Upper lobe of right lung (tissue), 1 donor: ENCODE measurements around the gene TGM1. TPM values are rescaled to one million over a fixed set of nuclear protein-coding genes. Genes with fewer than 3 reads are reported as not detected.
"Not testable (repeated sequence)": the region's sequence is repeated elsewhere in the genome, so short reads cannot be mapped to it uniquely, and the experiment has no call there.

Experiments used
- ATAC-seq: fragments of 200-7000 bp; cut with Tn5 transposase; one replicate; pipeline ENCODE4 v1.9.1; 2020; ENCODE audit warnings: mild to moderate bottlenecking, moderate library complexity
- DNase-seq: peaks from one replicate; pipeline ENCODE4 v3.0.0-alpha.2; 2020
- H3K27ac ChIP-seq: fragments of 200-600 bp; one replicate; pipeline ENCODE4 v1.8.0; 2022
- H3K27me3 ChIP-seq: fragments of 200-600 bp; one replicate; pipeline ENCODE4 v1.8.0; 2022; ENCODE audit warnings: mild to moderate bottlenecking
- H3K36me3 ChIP-seq: fragments of 200-600 bp; one replicate; pipeline ENCODE4 v1.8.0; 2022
- H3K4me1 ChIP-seq: fragments of 200-600 bp; one replicate; pipeline ENCODE4 v1.8.0; 2022
- H3K4me3 ChIP-seq: fragments of 200-600 bp; one replicate; pipeline ENCODE4 v1.8.0; 2022; ENCODE audit warnings: mild to moderate bottlenecking
- H3K9me3 ChIP-seq: fragments of 200-600 bp; one replicate; pipeline ENCODE4 v1.8.0; 2022
- intact Hi-C: fragments of 100-400 bp; cut with DNase I; formaldehyde crosslinking; loops from one replicate; pipeline ENCODE4 v1.11.0; 2022
- total RNA-seq: library from RNA; stranded (reverse); fragmentation: NEBNext Ultra II Directional; extraction: Animal tissue kit (Norgen Biotek cat#: 25700); gene quantifications from one replicate; pipeline ENCODE4 v1.2.1, GENCODE V29; 2021
- TF ChIP-seq, protein P1 (sequence below): fragments of 200-600 bp; IDR thresholded peaks from one replicate; pipeline ENCODE4 v1.8.0; 2022; ENCODE audit warnings: antibody characterized with exemption
- donor health status: DM: no; HTN: yes; CAD: no; lungs with severe emphysema.

Gene TGM1
- total RNA-seq, 1 donor from 2014 or later: 12.3 TPM

DNA sequence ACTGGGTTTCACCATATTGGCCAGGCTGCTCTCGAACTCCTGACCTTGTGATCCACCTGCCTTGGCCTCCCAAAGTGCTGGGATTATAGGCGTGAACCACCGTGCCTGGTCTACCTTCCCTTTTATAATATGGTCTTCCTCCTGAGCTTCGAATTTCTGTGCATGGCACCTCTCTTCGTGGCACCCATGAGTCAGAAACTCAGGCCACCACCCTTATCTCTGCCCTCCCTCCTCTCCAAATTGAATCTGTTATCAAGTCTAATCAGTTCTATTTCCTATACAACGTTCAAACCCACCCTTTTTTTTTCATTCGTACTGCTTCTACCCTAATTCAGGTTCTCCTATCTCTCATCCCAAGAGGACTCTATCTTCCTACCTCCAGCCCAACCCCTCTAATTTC, 15.6 kb downstream of the TGM1 start:
- Histone ChIP-seq H3K27me3 (no peaks in the 10 kb centered on the region), H3K4me3 (no peak overlapping the region), H3K4me1 (peaks cover 7% of the 10 kb centered on the region), H3K27ac (no peak overlapping the region), H3K36me3 (no peaks in the 10 kb centered on the region), H3K9me3 (no peaks in the 10 kb centered on the region)
- intact Hi-C loops: no loop called here
- TF ChIP-seq, protein P1, sequence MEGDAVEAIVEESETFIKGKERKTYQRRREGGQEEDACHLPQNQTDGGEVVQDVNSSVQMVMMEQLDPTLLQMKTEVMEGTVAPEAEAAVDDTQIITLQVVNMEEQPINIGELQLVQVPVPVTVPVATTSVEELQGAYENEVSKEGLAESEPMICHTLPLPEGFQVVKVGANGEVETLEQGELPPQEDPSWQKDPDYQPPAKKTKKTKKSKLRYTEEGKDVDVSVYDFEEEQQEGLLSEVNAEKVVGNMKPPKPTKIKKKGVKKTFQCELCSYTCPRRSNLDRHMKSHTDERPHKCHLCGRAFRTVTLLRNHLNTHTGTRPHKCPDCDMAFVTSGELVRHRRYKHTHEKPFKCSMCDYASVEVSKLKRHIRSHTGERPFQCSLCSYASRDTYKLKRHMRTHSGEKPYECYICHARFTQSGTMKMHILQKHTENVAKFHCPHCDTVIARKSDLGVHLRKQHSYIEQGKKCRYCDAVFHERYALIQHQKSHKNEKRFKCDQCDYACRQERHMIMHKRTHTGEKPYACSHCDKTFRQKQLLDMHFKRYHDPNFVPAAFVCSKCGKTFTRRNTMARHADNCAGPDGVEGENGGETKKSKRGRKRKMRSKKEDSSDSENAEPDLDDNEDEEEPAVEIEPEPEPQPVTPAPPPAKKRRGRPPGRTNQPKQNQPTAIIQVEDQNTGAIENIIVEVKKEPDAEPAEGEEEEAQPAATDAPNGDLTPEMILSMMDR: no peak
- no peak for ATAC-seq
- peak; percentile 0 for DNase-seq

DNA sequence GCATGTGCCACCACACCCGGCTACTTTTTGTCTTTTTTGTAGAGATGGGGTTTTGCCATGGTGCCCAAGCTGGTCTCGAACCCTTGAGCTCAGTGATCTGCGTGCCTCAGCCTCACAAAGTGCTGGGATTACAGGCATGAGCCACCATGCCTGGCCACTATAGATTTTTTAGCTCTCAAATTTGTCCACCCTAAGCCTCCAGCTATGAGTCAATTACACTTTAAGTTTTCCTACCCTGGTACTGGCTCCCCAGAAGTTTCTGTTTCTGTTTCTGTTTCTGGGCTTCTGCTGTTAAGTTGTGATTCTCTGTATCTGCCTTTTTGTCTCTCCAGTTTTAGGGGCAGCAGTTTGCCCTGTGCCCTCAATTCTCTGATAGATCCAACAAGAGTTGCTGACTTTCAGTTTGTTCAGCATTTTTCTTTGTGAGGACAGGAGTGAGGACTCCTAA, 16.2 kb downstream of the TGM1 start:
- peak; percentile 10 for DNase-seq
- no peak for ATAC-seq
- intact Hi-C loops: no loop called here

DNA sequence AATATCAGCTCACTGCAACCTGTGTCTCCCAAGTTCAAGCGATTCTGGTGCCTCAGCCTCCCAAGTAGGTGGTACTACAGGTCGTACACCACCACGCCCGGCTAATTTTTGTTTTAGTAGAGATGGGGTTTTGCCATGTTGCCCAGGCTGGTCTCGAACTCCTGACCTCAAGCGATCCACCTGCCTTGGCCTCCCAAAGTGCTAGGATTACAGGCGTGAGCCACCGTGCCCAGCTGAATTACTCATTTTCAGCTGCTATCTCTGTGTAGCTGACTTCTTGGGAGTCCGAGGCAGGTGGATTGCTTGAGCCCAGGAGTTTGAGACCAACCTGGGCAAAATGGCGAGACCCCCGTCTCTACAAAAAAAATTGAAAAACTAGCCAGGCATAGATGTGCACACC, 17.6 kb downstream of the TGM1 start:
- peaks cover 10% of the 10 kb centered on the region for H3K36me3 ChIP-seq
- ATAC-seq, H3K27me3 ChIP-seq, H3K27ac ChIP-seq, H3K9me3 ChIP-seq, H3K4me3 ChIP-seq, intact Hi-C loops: not testable (repeated sequence)
- peak; percentile 35 for DNase-seq
- H3K4me1 ChIP-seq: peaks cover 22% of the 10 kb centered on the region

More for the DNA sequence above, 16.2 kb downstream of the TGM1 start:
- TF ChIP-seq, protein P1: no peak
- Histone ChIP-seq H3K9me3 (no peaks in the 10 kb centered on the region), H3K4me1 (peaks cover 8% of the 10 kb centered on the region), H3K36me3 (no peaks in the 10 kb centered on the region), H3K27me3 (no peaks in the 10 kb centered on the region), H3K27ac (no peak overlapping the region), H3K4me3 (no peak overlapping the region)

DNA sequence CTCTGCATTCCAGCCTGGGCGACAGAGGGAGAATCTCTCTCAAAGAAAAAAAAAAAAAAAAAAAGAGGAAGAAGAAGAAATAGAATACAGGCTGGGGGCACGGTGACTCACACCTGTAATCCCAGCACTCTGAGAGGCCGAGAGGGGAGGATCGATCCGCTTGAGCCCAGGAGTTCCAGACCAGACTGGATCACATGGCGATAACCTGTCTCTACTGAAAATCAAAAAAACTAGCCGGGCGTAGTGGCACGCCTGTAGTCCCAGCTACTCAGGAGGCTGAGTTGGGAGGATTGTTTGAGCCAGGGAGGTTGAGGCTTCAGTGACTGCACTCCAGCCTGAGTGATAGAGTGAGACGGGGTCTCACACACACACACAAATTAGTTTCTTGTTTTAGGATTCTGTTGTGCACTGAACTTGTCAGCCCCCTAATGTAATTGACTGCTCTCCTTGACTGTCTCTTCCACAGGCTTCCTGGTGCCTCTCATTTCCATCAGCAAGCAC, 19.6 kb downstream of the TGM1 start:
- DNase-seq: no peak
- Histone ChIP-seq H3K9me3 (no peaks in the 10 kb centered on the region), H3K4me1 (peaks cover 41% of the 10 kb centered on the region), H3K36me3 (peaks cover 30% of the 10 kb centered on the region), H3K4me3 (peak overlapping the region; percentile 95), H3K27me3 (no peaks in the 10 kb centered on the region), H3K27ac (peak overlapping the region; percentile 100)
- no peak for ATAC-seq
- TF ChIP-seq, protein P1: no peak
- intact Hi-C loops: no loop called here

DNA sequence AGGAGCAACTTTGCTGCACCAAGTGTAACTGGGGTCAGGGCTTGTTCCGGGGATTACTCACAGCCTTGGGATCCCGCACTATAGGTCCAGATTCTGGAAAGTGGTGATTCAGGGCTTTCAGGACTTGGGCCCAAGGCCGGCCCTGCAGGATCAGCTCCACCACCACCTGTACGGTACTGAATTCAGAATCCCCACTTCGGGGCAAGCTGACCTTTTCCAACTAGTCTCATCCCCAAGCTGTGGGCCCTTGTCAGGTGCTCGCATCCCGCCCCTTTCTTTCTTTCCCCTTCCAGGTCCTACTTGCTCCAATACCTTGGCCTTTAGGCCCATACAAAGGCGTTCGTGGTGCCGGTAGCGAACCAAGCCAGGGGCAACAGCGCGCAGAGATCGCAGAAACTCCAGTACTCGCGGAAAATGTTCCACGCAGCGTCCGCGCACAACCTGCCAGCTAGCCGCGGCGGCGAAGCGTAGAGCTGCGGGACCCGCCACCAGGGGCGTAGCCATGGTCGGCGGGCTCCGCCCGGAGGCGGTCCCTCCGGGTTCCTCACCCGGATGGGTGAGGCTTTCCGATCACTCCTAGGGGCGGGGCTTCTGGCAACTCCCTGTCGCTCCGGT, 21.0 kb downstream of the TGM1 start:
- ATAC-seq (peak; percentile 94), DNase-seq (peak; percentile 97)
- Histone ChIP-seq H3K36me3 (peaks cover 44% of the 10 kb centered on the region), H3K4me1 (peaks cover 41% of the 10 kb centered on the region), H3K9me3 (no peaks in the 10 kb centered on the region), H3K27me3 (no peaks in the 10 kb centered on the region), H3K4me3 (peak overlapping the region; percentile 95), H3K27ac (peak overlapping the region; percentile 100)
- intact Hi-C loops: no loop called here
- TF ChIP-seq, protein P1: peak; percentile 56

DNA sequence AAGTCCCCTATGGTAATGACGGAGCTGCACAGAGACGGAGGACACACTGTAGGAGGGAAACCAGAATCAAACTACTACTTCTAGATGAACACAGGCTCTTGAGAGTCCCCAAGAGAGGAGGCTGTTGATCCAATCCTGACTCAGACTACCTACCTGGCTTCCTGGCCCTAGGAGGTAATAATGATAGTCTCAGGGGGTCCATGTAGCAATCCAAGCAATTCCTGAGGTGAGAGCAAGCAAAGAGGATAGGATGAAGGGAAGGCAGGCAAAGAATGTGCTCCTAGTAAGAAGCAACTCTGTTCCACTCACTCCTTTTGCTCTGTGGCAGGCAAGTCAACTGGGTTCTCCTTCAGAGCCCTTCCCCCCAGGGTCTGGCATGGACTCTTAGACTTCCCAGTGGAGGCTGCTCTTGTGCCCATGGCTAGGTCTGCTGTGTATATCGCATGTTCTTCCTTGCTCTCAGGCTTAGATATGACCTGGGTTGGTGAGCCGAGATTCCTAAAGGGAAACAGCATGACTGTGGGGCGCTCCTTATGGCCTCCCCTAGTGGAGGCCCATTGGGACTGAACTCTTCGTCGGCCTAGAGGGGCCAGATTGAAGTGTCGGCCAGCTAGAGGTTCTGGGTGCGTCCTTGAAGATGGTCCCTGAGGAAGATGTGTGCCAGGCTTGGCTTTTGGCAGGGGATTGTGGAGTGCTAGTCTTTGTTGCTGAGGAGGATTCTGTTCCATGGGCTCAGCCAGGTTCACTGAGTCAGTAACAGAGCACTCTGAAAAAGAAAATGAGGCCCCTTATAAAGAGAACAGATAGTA, 22.7 kb downstream of the TGM1 start:
- Histone ChIP-seq H3K27ac (no peak overlapping the region), H3K4me3 (peak overlapping the region; percentile 2), H3K4me1 (peaks cover 41% of the 10 kb centered on the region), H3K27me3 (no peaks in the 10 kb centered on the region), H3K9me3 (no peaks in the 10 kb centered on the region), H3K36me3 (peaks cover 60% of the 10 kb centered on the region)
- DNase-seq (peak; percentile 21), ATAC-seq (no peak)
- intact Hi-C loops: no loop called here
- TF ChIP-seq, protein P1: no peak
